Activated naive CD4-positive, alpha-beta T cell treated with anti-CD3 and anti-CD28 coated beads, Interleukin-2, amount 50 U/mL, for 72 hours (primary cell): Measurements from ENCODE around the gene FARP1. TPM values are rescaled to one million over a fixed set of nuclear protein-coding genes. Genes with fewer than 3 reads are reported as not detected.

ENCODE experiments used
- ATAC-seq, 2 donors: fragments of 150-1000 bp; cut with Tn5 transposase; 2 replicates each; pipeline ENCODE4 v1.10.0; 2021; ENCODE audit warnings: mild to moderate bottlenecking in 2 of 2, moderate library complexity in 2 of 2
- DNase-seq, 2 donors: peaks; one replicate each; pipeline ENCODE4 v3.0.0; 2021 to 2022; ENCODE audit warnings: low spot score in 2 of 2
- H3K27ac Mint-ChIP-seq, 2 donors: one replicate each; pipeline ENCODE4 v1.8.0; 2022; ENCODE audit warnings: mild to moderate bottlenecking in 2 of 2, mixed read lengths in 2 of 2
- H3K36me3 Mint-ChIP-seq, 2 donors: one replicate each; pipeline ENCODE4 v1.8.0; 2022; ENCODE audit warnings: mixed read lengths in 2 of 2
- H3K9me3 Mint-ChIP-seq, 2 donors: one replicate each; pipeline ENCODE4 v1.8.0; 2022; ENCODE audit warnings: mixed read lengths in 2 of 2
- total RNA-seq, 2 donors: library from RNA; stranded (reverse); gene quantifications; one replicate each; pipeline ENCODE4 v1.2.3, GENCODE V29; 2022

The FARP1 gene
- total RNA-seq, 2 donors from 2014 or later = 0.58 to 0.61 TPM

- Mint-ChIP-seq H3K9me3 (no peaks in the 10 kb centered on the region), H3K36me3 (peaks cover 0 to 25% of the 10 kb centered on the region in 2 donors), H3K27ac (peak overlapping the region in 1 of 2 donors; percentile 65)
- no peak for DNase-seq
- no peak for ATAC-seq
Observed at GRCh38 chr13:98500963-98501421, 358.1 kb downstream of the FARP1 start.

- Mint-ChIP-seq H3K27ac (peak overlapping the region in 1 of 2 donors; percentile 62), H3K36me3 (peaks cover 0 to 25% of the 10 kb centered on the region in 2 donors), H3K9me3 (no peaks in the 10 kb centered on the region)
- no peak for DNase-seq
- ATAC-seq = no peak
Observed at GRCh38 chr13:98503175-98504028, 360.5 kb downstream of the FARP1 start.

GRCh38 chr13:98504029-98504351 lies 361.1 kb downstream of the FARP1 start:
- DNase-seq (no peak), ATAC-seq (peak in 1 of 2 donors; percentile 14)
- Mint-ChIP-seq H3K27ac (peak overlapping the region in 1 of 2 donors; percentile 62), H3K36me3 (peaks cover 0 to 23% of the 10 kb centered on the region in 2 donors), H3K9me3 (no peaks in the 10 kb centered on the region)

GRCh38 chr13:98504371-98504963 lies 361.6 kb downstream of the FARP1 start:
- Mint-ChIP-seq H3K27ac (peak overlapping the region in 1 of 2 donors; percentile 62), H3K9me3 (no peaks in the 10 kb centered on the region), H3K36me3 (peaks cover 0 to 18% of the 10 kb centered on the region in 2 donors)
- DNase-seq = no peak
- ATAC-seq = peak; percentile 82 to 99

Other genes with a start within 250 kb of the FARP1 start
- 100 to 1,000 TPM; 228 to 256 TPM for gene IPO5, start 189.4 kb upstream of the FARP1 start, total RNA-seq
- gene RNF113B, start 34.2 kb downstream of the FARP1 start, total RNA-seq = not detected